Neural progenitor cell (in vitro differentiated cells): ENCODE measurements around the gene PLCD3. TPM values are rescaled to one million over a fixed set of nuclear protein-coding genes. Genes with fewer than 3 reads are reported as not detected.

Source experiments
- DNase-seq: peaks from one replicate; pipeline ENCODE4 v3.0.0-alpha.2; 2016; ENCODE audit warnings: low spot score
- H2AFZ ChIP-seq: fragments of 200-600 bp; sonication (generic); replicated peaks from 2 replicates; pipeline ENCODE4 v1.6.1; 2016; ENCODE audit warnings: antibody characterized with exemption
- H3F3A ChIP-seq: fragments of 200-600 bp; sonication (generic); 2 replicates; pipeline ENCODE4 v1.6.1; 2016; ENCODE audit warnings: antibody characterized with exemption, low read depth
- H3K27ac ChIP-seq: fragments of 200-600 bp; sonication (generic); 2 replicates; pipeline ENCODE4 v1.5.1; 2016; ENCODE audit warnings: mild to moderate bottlenecking
- H3K27me3 ChIP-seq: fragments of 200-600 bp; sonication (generic); 2 replicates; pipeline ENCODE4 v1.6.1; 2016; ENCODE audit warnings: mild to moderate bottlenecking, moderate library complexity
- H3K36me3 ChIP-seq: fragments of 200-600 bp; sonication (generic); 2 replicates; pipeline ENCODE4 v1.5.1; 2016
- H3K4me1 ChIP-seq: fragments of 200-600 bp; sonication (generic); 2 replicates; pipeline ENCODE4 v1.6.1; 2016; ENCODE audit warnings: mixed run types
- H3K4me2 ChIP-seq: fragments of 200-600 bp; sonication (generic); 2 replicates; pipeline ENCODE4 v1.6.1; 2016
- H3K4me3 ChIP-seq: fragments of 200-600 bp; sonication (generic); 2 replicates; pipeline ENCODE4 v1.5.1; 2016
- H3K79me2 ChIP-seq: fragments of 200-600 bp; sonication (generic); 2 replicates; pipeline ENCODE4 v1.6.1; 2016; ENCODE audit warnings: low read depth
- H3K9ac ChIP-seq: fragments of 200-600 bp; sonication (generic); 2 replicates; pipeline ENCODE4 v1.6.1; 2016
- H3K9me3 ChIP-seq: fragments of 200-600 bp; sonication (generic); 2 replicates; pipeline ENCODE4 v1.5.1; 2016; ENCODE audit warnings: low read depth
- H4K20me1 ChIP-seq: fragments of 200-600 bp; sonication (generic); 2 replicates; pipeline ENCODE4 v1.6.1; 2016; ENCODE audit warnings: low read depth
- H3K27ac Mint-ChIP-seq: 3 replicates; pipeline ENCODE4 v1.8.0; 2021; ENCODE audit warnings: mixed read lengths
- H3K27me3 Mint-ChIP-seq: 2 replicates; pipeline ENCODE4 v1.8.0; 2022; ENCODE audit warnings: low read depth, mild to moderate bottlenecking, inconsistent platforms, moderate library complexity, mixed read lengths; ENCODE audit not compliant: insufficient read depth
- H3K36me3 Mint-ChIP-seq: 3 replicates; pipeline ENCODE4 v1.8.0; 2021; ENCODE audit warnings: mixed read lengths
- H3K4me1 Mint-ChIP-seq: 3 replicates; pipeline ENCODE4 v1.8.0; 2021; ENCODE audit warnings: mixed read lengths
- H3K4me3 Mint-ChIP-seq: 3 replicates; pipeline ENCODE4 v1.8.0; 2021; ENCODE audit warnings: mild to moderate bottlenecking, moderate library complexity, mixed read lengths
- H3K9me3 Mint-ChIP-seq: 3 replicates; pipeline ENCODE4 v1.8.0; 2020; ENCODE audit warnings: mixed read lengths
- CTCF ChIP-seq: fragments of 200-600 bp; sonication (generic); IDR thresholded peaks from 2 replicates; pipeline ENCODE4 v1.5.1; 2017; ENCODE audit warnings: antibody characterized with exemption, mild to moderate bottlenecking
- EZH2 ChIP-seq: fragments of 200-600 bp; sonication (generic); IDR thresholded peaks from 2 replicates; pipeline ENCODE4 v1.6.1; 2017; ENCODE audit warnings: antibody characterized with exemption, mild to moderate bottlenecking, moderate library complexity
- EZH2phosphoT487 ChIP-seq: fragments of 200-600 bp; sonication (generic); IDR thresholded peaks from 2 replicates; pipeline ENCODE4 v1.6.1; 2017; ENCODE audit warnings: antibody characterized with exemption
- total RNA-seq: library from RNA; depleted of rRNA; stranded (reverse); fragments of >200 nt; gene quantifications from 2 replicates; pipeline ENCODE4 v1.2.3, GENCODE V29; 2015; ENCODE audit warnings: low replicate concordance

PLCD3 gene
- total RNA-seq, 1 donor from 2014 or later: 16.0 TPM

GRCh38 chr17:45135192-45135977 is 3.1 kb upstream of the PLCD3 start, which contains the start of gene ACBD4:
ACBD4 (plus strand) TSS chr17:45135687; CDS start chr17:45136145, 458 bp downstream.
- peak within 1 kb of the TSS; percentile 76 for H3K4me3 Mint-ChIP-seq
- Histone ChIP-seq H3K79me2 (no peaks in the 10 kb centered on the region), H3K4me3 (peak within 1 kb of the TSS; percentile 46), H2AFZ (no peak within 1 kb of the TSS), H3K27ac (no peak within 1 kb of the TSS), H3F3A (peaks cover 34% of the 10 kb centered on the region), H3K9ac (no peak within 1 kb of the TSS), H3K36me3 (no peaks in the 10 kb centered on the region), H3K4me1 (peaks cover 18% of the 10 kb centered on the region), H4K20me1 (peaks cover 5% of the 10 kb centered on the region), H3K4me2 (peak within 1 kb of the TSS; percentile 69), H3K27me3 (no peaks in the 10 kb centered on the region), H3K9me3 (no peaks in the 10 kb centered on the region)
- DNase-seq: peak; percentile 99
- H3K27ac Mint-ChIP-seq: peak within 1 kb of the TSS; percentile 60
- peak; percentile 100 for TF ChIP-seq CTCF
- no peak for TF ChIP-seq EZH2
- no peak for TF ChIP-seq EZH2phosphoT487
- peaks cover 2% of the 10 kb centered on the region for H3K36me3 Mint-ChIP-seq
- peaks cover 31% of the 10 kb centered on the region for H3K4me1 Mint-ChIP-seq
- peaks cover 13% of the 10 kb centered on the region for H3K27me3 Mint-ChIP-seq
- peaks cover 4% of the 10 kb centered on the region for H3K9me3 Mint-ChIP-seq

- peak overlapping the region; percentile 84 for H3K4me3 ChIP-seq
- peak overlapping the region; percentile 86 for H3K4me2 ChIP-seq
- H3K27ac ChIP-seq: no peak overlapping the region
- H3K4me1 ChIP-seq: peaks cover 6% of the 10 kb centered on the region
- peak; percentile 59 for TF ChIP-seq CTCF
- no peak for TF ChIP-seq EZH2phosphoT487
- peaks cover 4% of the 10 kb centered on the region for H3K9me3 Mint-ChIP-seq
- no peaks in the 10 kb centered on the region for H3K79me2 ChIP-seq
- H4K20me1 ChIP-seq: peaks cover 5% of the 10 kb centered on the region
- DNase-seq: peak; percentile 86
- H3K27ac Mint-ChIP-seq: no peak overlapping the region
- peaks cover 25% of the 10 kb centered on the region for H3F3A ChIP-seq
- peak overlapping the region; percentile 65 for H2AFZ ChIP-seq
- H3K27me3 ChIP-seq: no peaks in the 10 kb centered on the region
- H3K27me3 Mint-ChIP-seq: peaks cover 11% of the 10 kb centered on the region
- peaks cover 2% of the 10 kb centered on the region for H3K36me3 Mint-ChIP-seq
- no peaks in the 10 kb centered on the region for H3K36me3 ChIP-seq
- peaks cover 23% of the 10 kb centered on the region for H3K4me1 Mint-ChIP-seq
- H3K9me3 ChIP-seq: no peaks in the 10 kb centered on the region
- peak overlapping the region; percentile 85 for H3K4me3 Mint-ChIP-seq
- no peak overlapping the region for H3K9ac ChIP-seq
Observed at GRCh38 chr17:45132572-45133463, 503 bp upstream of the PLCD3 start.

- H3K4me1 Mint-ChIP-seq: peaks cover 24% of the 10 kb centered on the region
- H3K27me3 Mint-ChIP-seq: peaks cover 13% of the 10 kb centered on the region
- peak overlapping the region; percentile 84 for H3K4me3 ChIP-seq
- no peaks in the 10 kb centered on the region for H3K27me3 ChIP-seq
- no peaks in the 10 kb centered on the region for H3K36me3 ChIP-seq
- peak overlapping the region; percentile 78 for H3K4me3 Mint-ChIP-seq
- H3K4me1 ChIP-seq: peaks cover 14% of the 10 kb centered on the region
- H3K27ac ChIP-seq: no peak overlapping the region
- no peak overlapping the region for H3K9ac ChIP-seq
- H3K79me2 ChIP-seq: no peaks in the 10 kb centered on the region
- peaks cover 5% of the 10 kb centered on the region for H4K20me1 ChIP-seq
- no peak overlapping the region for H3K27ac Mint-ChIP-seq
- H3K9me3 Mint-ChIP-seq: peaks cover 4% of the 10 kb centered on the region
- peak overlapping the region; percentile 78 for H2AFZ ChIP-seq
- H3F3A ChIP-seq: peaks cover 28% of the 10 kb centered on the region
- DNase-seq: peak; percentile 82
- peak overlapping the region; percentile 86 for H3K4me2 ChIP-seq
- peaks cover 2% of the 10 kb centered on the region for H3K36me3 Mint-ChIP-seq
- TF ChIP-seq EZH2: no peak
- TF ChIP-seq CTCF: peak; percentile 91
- H3K9me3 ChIP-seq: no peaks in the 10 kb centered on the region
Observed at GRCh38 chr17:45131616-45132319, 547 bp downstream of the PLCD3 start.
